PFSK-1 (cell line): ENCODE data around the gene TOX2.

ENCODE experiments used
- FOXP2 ChIP-seq: optimal IDR thresholded peaks from 2 replicates; pipeline ENCODE3; 2011; ENCODE audit warnings: borderline replicate concordance, control low read depth, inconsistent platforms; ENCODE audit not compliant: insufficient read depth; ENCODE audit errors: extremely low read length, extremely low read depth
- POLR2AphosphoS5 ChIP-seq: IDR thresholded peaks from 2 replicates; pipeline ENCODE4 v1.6.1; 2012; ENCODE audit warnings: low read depth, mild to moderate bottlenecking, control low read depth, low read length, moderate library complexity
- REST ChIP-seq, 2 experiments: IDR thresholded peaks; 2 replicates each; pipeline versions ENCODE4 v1.6.1 to v1.8.0; 2011 to 2012; ENCODE audit warnings: low read depth in 2 of 2, low read length in 2 of 2, control low read depth in 1 of 2, inconsistent platforms in 1 of 2, mild to moderate bottlenecking in 1 of 2, moderate library complexity in 1 of 2; ENCODE audit not compliant: insufficient read depth in 1 of 2
- SIN3A ChIP-seq: IDR thresholded peaks from 2 replicates; pipeline ENCODE4 v1.6.1; 2012; ENCODE audit warnings: mild to moderate bottlenecking, low read length, moderate library complexity, borderline replicate concordance; ENCODE audit not compliant: insufficient read depth
- TAF1 ChIP-seq: IDR thresholded peaks from 2 replicates; pipeline ENCODE4 v1.6.1; 2012; ENCODE audit warnings: low read length, control low read depth, borderline replicate concordance; ENCODE audit not compliant: insufficient read depth

The TOX2 gene

GRCh38 chr20:44009679-44009992 lies 95.0 kb downstream of the TOX2 start:
- no peak for TF ChIP-seq FOXP2

DNA sequence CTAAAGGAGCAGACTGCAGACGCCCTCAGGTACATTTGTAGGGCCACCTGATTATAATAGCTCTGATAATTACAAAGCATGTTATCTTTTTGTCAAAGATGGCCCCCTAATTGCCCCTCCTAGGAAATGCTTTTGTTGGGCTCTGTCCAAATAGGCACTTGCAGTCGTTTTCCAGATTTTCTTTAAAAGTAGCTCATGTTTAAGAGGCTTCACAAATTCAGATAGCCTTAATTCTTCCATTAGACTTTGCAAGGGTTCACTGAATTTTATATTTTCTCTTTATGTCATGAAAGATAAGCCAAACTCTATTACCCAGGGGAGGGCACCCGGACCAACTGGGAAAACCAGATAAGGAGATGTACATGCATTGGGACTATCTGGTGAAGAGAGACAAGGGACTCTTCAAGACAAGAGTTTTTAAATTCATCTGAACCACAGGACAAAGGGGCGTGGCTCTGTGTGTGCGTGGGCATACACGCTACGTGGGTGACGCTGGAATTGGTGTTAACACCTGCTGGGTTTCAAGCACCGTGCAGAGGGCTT lies 95.6 kb downstream of the TOX2 start:
- TF ChIP-seq TAF1 (no peak), POLR2AphosphoS5 (no peak), REST (IDR thresholded peaks at IDR 0.05; ENCODE audit: insufficient read depth in 1 of 2, low read depth in 2 of 2, low read length in 2 of 2) (no peak), FOXP2 (no peak), SIN3A (no peak)

- TF ChIP-seq SIN3A (no peak), REST (IDR thresholded peaks at IDR 0.05; ENCODE audit: insufficient read depth in 1 of 2, low read depth in 2 of 2, low read length in 2 of 2) (no peak), TAF1 (no peak), FOXP2 (no peak), POLR2AphosphoS5 (no peak)
Measured at GRCh38 chr20:44011251-44011940, 96.7 kb downstream of the TOX2 start.

DNA sequence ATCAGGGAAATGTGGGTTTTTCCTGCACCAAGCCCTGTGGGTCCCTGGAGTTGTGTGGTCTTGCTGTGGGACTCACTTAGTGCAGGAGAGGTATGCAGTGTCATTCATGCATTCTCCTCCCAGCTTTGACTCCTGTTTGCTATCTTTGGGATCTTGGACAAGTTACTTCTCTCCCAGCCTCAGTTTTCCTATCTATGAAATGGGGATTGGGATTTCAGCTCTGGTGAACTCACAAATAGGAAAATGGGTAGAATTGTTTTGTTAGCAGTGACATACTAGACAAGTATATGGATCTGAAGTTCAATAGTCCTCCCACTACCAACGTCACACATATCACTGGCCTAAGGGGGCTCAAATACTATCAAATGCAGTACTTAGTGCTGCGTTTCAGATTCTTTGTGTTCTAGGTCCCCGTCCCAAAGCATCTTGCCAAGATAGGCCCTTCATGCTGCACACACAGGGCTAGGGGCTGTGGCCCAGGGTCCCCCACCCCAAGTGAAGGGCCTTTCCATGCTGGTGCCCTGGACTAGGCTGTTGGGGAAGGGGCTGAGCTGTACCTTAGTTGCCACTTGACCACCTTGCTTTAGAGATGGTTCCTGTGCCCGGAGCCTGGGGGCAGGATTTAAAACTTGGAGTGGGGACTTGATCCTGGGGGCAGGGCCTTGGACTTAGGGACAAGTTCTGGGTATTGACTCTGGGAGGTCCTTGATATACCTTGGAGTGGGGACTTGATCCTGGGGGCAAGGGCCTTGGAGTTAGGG lies 98.0 kb downstream of the TOX2 start:
- TF ChIP-seq FOXP2 (no peak), SIN3A (no peak), TAF1 (no peak)

DNA sequence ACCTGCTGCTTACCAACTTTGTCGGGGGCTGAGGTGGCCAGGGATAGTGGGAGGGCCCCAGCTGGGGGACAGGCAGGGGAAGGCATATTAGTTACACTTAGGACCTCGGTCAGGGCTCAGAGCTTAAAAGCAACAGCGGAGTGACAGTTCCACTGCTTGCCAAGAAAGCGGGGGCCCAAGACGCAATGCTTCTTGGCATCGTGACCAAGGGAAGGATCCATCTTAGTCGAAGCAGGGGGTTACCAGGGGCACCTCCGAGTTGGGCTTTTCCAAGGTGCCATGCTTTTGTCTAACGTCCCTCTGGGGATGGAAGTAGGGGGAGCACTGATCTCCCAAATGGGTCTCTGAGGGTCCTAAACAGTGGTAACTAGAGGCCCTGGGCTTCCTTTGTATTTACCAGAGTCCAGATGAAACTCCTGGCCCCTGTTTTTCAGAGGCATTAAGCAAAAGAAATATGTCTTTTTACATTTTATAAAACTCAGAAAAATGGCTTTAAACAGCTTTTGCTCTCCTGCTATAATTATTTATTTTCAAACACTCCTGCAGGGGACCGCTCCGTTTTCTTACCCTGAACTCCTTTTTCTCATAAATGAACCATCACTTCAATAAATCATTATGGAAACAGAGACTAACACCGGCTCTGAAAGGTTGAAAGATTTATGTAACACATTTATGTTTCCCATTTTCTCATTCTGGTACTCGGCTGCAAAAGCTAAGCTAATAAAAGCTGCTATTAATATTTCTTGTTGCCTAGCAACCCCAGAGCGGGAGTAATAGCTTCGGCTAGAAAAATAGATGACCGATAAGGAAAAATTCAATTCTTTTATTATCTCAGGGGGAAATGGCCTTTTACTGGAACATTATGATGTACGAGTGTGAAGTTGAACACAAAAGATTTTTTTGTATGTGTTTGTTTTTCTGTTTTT lies 100.4 kb downstream of the TOX2 start:
- TF ChIP-seq REST (IDR thresholded peaks at IDR 0.05; ENCODE audit: insufficient read depth in 1 of 2, low read depth in 2 of 2, low read length in 2 of 2): no peak
- no peak for TF ChIP-seq POLR2AphosphoS5
- TF ChIP-seq SIN3A: no peak
- no peak for TF ChIP-seq FOXP2
- no peak for TF ChIP-seq TAF1
